Heart left ventricle (tissue), 13 donors: ENCODE measurements around the gene ACTA1.

Experiments used
- POLR2A ChIP-seq, 2 donors: fragments of 450-650 bp; IDR thresholded peaks; one replicate each; pipeline ENCODE4 v1.6.1; 2017; ENCODE audit warnings: antibody characterized with exemption in 2 of 2, mild to moderate bottlenecking in 2 of 2, moderate library complexity in 2 of 2
- TF ChIP-seq, protein P1 (sequence below), 12 donors: fragments of 200-600 bp; sonication (generic) in 4 of 12; IDR thresholded peaks; one replicate each; pipeline versions ENCODE4 v1.5.0 to v1.8.0; 2018 to 2022; ENCODE audit warnings: antibody characterized with exemption in 12 of 12, mild to moderate bottlenecking in 5 of 12
- donor health status: ischemic (EF 13 %, LVEDD 7.1; RV severe dilation, severe dysfunction).
- donor health status: DM: no; HTN: yes; CAD: no.
- donor health status: DM: no; HTN: no; CAD: no.
- donor health status: ischemic (EF 25% LVEDD 6.9; RV normal size, moderate dysfunction).
- donor health status: ischemic (EF 25% LVEDD 5.7; RV mildly dilated, moderate dysfunction).
- donor health status: ischemic (EF 35%, LVEDD 5.7; RV mildly dilated, moderate dysfunction).
- donor health status: nonischemic (EF 11% LVEDD 7.7; RV severe dilation, severe dysfunction).
- donor health status: DM: yes; HTN: yes; CAD: no.
- donor health status: PGD.
- donor health status: ischemic (EF 29% LVEDD 5.4; RV normal size, mild dysfunction).
- donor health status: nonischemic (EF 23%, LVEDD 6.1; RV moderate dilation, normal function).

DNA sequence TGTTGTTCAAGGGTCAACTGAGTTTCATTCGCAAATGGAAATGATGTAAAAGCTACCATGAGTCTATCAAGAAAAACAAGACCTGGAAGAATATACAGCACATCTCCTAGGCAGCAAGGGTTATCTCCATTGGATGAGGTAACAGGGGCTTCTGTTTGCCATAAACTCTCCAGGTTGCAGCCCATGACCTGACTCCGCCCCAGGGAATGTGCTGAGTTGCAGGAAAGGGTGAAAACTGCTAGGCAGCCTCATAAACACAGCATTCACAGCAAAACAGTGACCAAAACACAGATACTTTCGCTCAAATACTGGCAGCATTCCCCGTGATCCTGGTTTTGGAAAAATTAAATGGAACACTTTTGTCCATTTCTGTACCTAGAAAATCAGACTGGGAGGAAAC is 20.2 kb upstream of the ACTA1 start:
- TF ChIP-seq, protein P1, sequence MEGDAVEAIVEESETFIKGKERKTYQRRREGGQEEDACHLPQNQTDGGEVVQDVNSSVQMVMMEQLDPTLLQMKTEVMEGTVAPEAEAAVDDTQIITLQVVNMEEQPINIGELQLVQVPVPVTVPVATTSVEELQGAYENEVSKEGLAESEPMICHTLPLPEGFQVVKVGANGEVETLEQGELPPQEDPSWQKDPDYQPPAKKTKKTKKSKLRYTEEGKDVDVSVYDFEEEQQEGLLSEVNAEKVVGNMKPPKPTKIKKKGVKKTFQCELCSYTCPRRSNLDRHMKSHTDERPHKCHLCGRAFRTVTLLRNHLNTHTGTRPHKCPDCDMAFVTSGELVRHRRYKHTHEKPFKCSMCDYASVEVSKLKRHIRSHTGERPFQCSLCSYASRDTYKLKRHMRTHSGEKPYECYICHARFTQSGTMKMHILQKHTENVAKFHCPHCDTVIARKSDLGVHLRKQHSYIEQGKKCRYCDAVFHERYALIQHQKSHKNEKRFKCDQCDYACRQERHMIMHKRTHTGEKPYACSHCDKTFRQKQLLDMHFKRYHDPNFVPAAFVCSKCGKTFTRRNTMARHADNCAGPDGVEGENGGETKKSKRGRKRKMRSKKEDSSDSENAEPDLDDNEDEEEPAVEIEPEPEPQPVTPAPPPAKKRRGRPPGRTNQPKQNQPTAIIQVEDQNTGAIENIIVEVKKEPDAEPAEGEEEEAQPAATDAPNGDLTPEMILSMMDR (IDR thresholded peaks at IDR 0.05) = no peak
- no peak for TF ChIP-seq POLR2A (IDR thresholded peaks at IDR 0.05)
